Frontal cortex (tissue), 4 donors: ENCODE data around the gene DPF3. TPM values are rescaled to one million over a fixed set of nuclear protein-coding genes. Genes with fewer than 3 reads are reported as not detected.

Experiments
- DNase-seq, 2 donors: peaks; one replicate each; pipeline ENCODE4 v3.0.0; 2012; ENCODE audit warnings: low spot score in 2 of 2
- FAIRE-seq: peaks from 2 replicates; lab custom pipeline; 2012; peaks lifted over from hg19 to GRCh38; lab: Jason Lieb, UNC
- total RNA-seq: library from RNA; depleted of rRNA; stranded (reverse); fragments of >200 nt; gene quantifications from one replicate; pipeline ENCODE4 v1.2.3, GENCODE V29; 2014
- donor health status: control.
- donor health status: control.
- donor health status: control.

DPF3 gene
- total RNA-seq, 1 donor from 2014 or later, result 5.7 TPM

GRCh38 chr14:72666610-72667009, 227.3 kb downstream of the DPF3 start:
- FAIRE-seq (no peak), DNase-seq (no peak)

GRCh38 chr14:72665259-72665658, 228.6 kb downstream of the DPF3 start:
- DNase-seq (no peak), FAIRE-seq (no peak)

GRCh38 chr14:72664651-72665050, 229.2 kb downstream of the DPF3 start:
- FAIRE-seq (no peak), DNase-seq (no peak)

GRCh38 chr14:72663956-72664650, 229.8 kb downstream of the DPF3 start:
- FAIRE-seq (no peak), DNase-seq (no peak)

GRCh38 chr14:72663076-72663487, 230.8 kb downstream of the DPF3 start:
- no peak for DNase-seq
- FAIRE-seq, result no peak

- FAIRE-seq (no peak), DNase-seq (no peak)
These were observed 231.7 kb downstream of the DPF3 start for GRCh38 chr14:72662214-72662613.

GRCh38 chr14:72657214-72657921, 236.5 kb downstream of the DPF3 start:
- FAIRE-seq, result no peak
- no peak for DNase-seq

- DNase-seq, result no peak
- FAIRE-seq, result no peak
These were observed 240.9 kb downstream of the DPF3 start for GRCh38 chr14:72653026-72653425.

GRCh38 chr14:72652179-72652578, 241.7 kb downstream of the DPF3 start:
- DNase-seq (no peak), FAIRE-seq (no peak)

- no peak for DNase-seq
- no peak for FAIRE-seq
These were observed 242.2 kb downstream of the DPF3 start for GRCh38 chr14:72651714-72652113.

GRCh38 chr14:72651081-72651480, 242.8 kb downstream of the DPF3 start:
- FAIRE-seq, result no peak
- no peak for DNase-seq

- FAIRE-seq, result no peak
- DNase-seq, result no peak
These were observed 244.2 kb downstream of the DPF3 start for GRCh38 chr14:72649603-72650227.

- FAIRE-seq (no peak), DNase-seq (no peak)
These were observed 246.1 kb downstream of the DPF3 start for GRCh38 chr14:72647782-72648181.

GRCh38 chr14:72646861-72647528, 246.9 kb downstream of the DPF3 start:
- no peak for DNase-seq
- FAIRE-seq, result no peak

- DNase-seq, result no peak
- no peak for FAIRE-seq
These were observed 248.2 kb downstream of the DPF3 start for GRCh38 chr14:72645706-72646105.

- no peak for FAIRE-seq
- no peak for DNase-seq
These were observed 249.0 kb downstream of the DPF3 start for GRCh38 chr14:72644758-72645489.

GRCh38 chr14:72644038-72644437, 249.9 kb downstream of the DPF3 start:
- FAIRE-seq, result no peak
- DNase-seq, result no peak

- FAIRE-seq (no peak), DNase-seq (peak in 1 of 2 donors; percentile 47)
These were observed 250.5 kb downstream of the DPF3 start for GRCh38 chr14:72643317-72643801.

- DNase-seq, result no peak
These were observed 252.9 kb downstream of the DPF3 start for GRCh38 chr14:72640911-72641485.

More at GRCh38 chr14:72640911-72641485, 252.9 kb downstream of the DPF3 start:
- no peak for FAIRE-seq
